B cell (primary cell): ENCODE measurements around the gene ALDH1B1. TPM values are rescaled to one million over a fixed set of nuclear protein-coding genes. Genes with fewer than 3 reads are reported as not detected.

Experiments used
- ATAC-seq: fragments of 200-7000 bp; cut with Tn5 transposase; one replicate; pipeline ENCODE4 v1.10.0; 2021; ENCODE audit warnings: low read depth, mild to moderate bottlenecking, moderate number of reproducible peaks, moderate library complexity
- CTCF ChIA-PET: fragments of 350-600 bp; sonication (Branson Sonifier 250); formaldehyde crosslinking; loops from one replicate; lab custom pipeline; 2021; ENCODE audit warnings: antibody characterized with exemption, inconsistent platforms; lab: Charles Lee
- POLR2A ChIA-PET: fragments of 350-600 bp; sonication (Branson Sonifier 250); formaldehyde crosslinking; loops from one replicate; lab custom pipeline; 2021; ENCODE audit warnings: antibody characterized with exemption; lab: Charles Lee
- DNase-seq: peaks from one replicate; pipeline ENCODE4 v3.0.0; 2013
- H2AFZ ChIP-seq: 2 replicates; pipeline ENCODE4 v1.6.1; 2012; ENCODE audit warnings: mild to moderate bottlenecking, low read depth, low read length; ENCODE audit not compliant: insufficient read depth, poor library complexity, severe bottlenecking
- H3K27ac ChIP-seq, 2 donors: 1 replicate in 1 of 2; 2 replicates in 1 of 2; pipeline ENCODE4 v1.5.1; 2012 to 2013; ENCODE audit warnings: low read length in 2 of 2, mild to moderate bottlenecking in 2 of 2, moderate library complexity in 1 of 2
- H3K27me3 ChIP-seq, 4 experiments: fragments of 200-600 bp in 1 of 4; sonication (generic) in 1 of 4; replicated peaks in 1 of 4; 1 replicate in 2 of 4; 2 replicates in 2 of 4; pipeline versions ENCODE4 v1.6.1 to v1.7.0; 2013 to 2016; ENCODE audit warnings: low read length in 3 of 4, mild to moderate bottlenecking in 2 of 4, mixed read lengths in 1 of 4, moderate library complexity in 1 of 4; ENCODE audit not compliant: insufficient read depth in 4 of 4, control insufficient read depth in 3 of 4; ENCODE audit errors: control extremely low read depth in 1 of 4
- H3K36me3 ChIP-seq, 2 experiments: replicated peaks in 1 of 2; 1 replicate in 1 of 2; 2 replicates in 1 of 2; pipeline versions ENCODE4 v1.6.1 to v1.7.1; 2013; ENCODE audit warnings: low read length in 1 of 2; ENCODE audit not compliant: insufficient read depth in 2 of 2, control insufficient read depth in 1 of 2; ENCODE audit errors: control extremely low read depth in 1 of 2, extremely low read depth in 1 of 2
- H3K4me1 ChIP-seq, 2 donors: fragments of 200-600 bp in 1 of 2; sonication (generic) in 1 of 2; 1 replicate in 1 of 2; 2 replicates in 1 of 2; pipeline versions ENCODE4 v1.5.1 to v1.6.1; 2013 to 2017; ENCODE audit warnings: low read length in 2 of 2; ENCODE audit not compliant: control insufficient read depth in 2 of 2, insufficient read depth in 2 of 2
- H3K4me2 ChIP-seq: replicated peaks from 2 replicates; pipeline ENCODE3; 2012; ENCODE audit warnings: mild to moderate bottlenecking, low read depth, low read length; ENCODE audit not compliant: poor library complexity, severe bottlenecking
- H3K4me3 ChIP-seq, 5 experiments: fragments of 200-600 bp in 1 of 5; sonication (generic) in 1 of 5; 1 replicate in 3 of 5; 2 replicates in 2 of 5; pipeline versions ENCODE4 v1.5.1 to v1.7.0; 2011 to 2016; ENCODE audit warnings: low read length in 4 of 5, mild to moderate bottlenecking in 4 of 5, low read depth in 2 of 5, control low read depth in 1 of 5, moderate library complexity in 1 of 5; ENCODE audit not compliant: insufficient read depth in 1 of 5; ENCODE audit errors: control extremely low read depth in 1 of 5, extremely low read depth in 1 of 5
- H3K79me2 ChIP-seq: fragments of 200-600 bp; sonication (generic); one replicate; pipeline ENCODE4 v1.6.0; 2016; ENCODE audit warnings: low read length; ENCODE audit not compliant: control insufficient read depth, insufficient read depth
- H3K9ac ChIP-seq: fragments of 200-600 bp; sonication (generic); 2 replicates; pipeline ENCODE4 v1.6.1; 2017; ENCODE audit warnings: mild to moderate bottlenecking, low read length, moderate library complexity
- H3K9me3 ChIP-seq, 3 donors: one replicate each; pipeline versions ENCODE4 v1.6.1 to v1.7.1; 2013; ENCODE audit warnings: low read length in 2 of 3; ENCODE audit not compliant: control insufficient read depth in 2 of 3, insufficient read depth in 1 of 3; ENCODE audit errors: control extremely low read depth in 1 of 3
- H4K20me1 ChIP-seq: 2 replicates; pipeline ENCODE4 v1.6.0; 2012; ENCODE audit warnings: mild to moderate bottlenecking, low read length; ENCODE audit not compliant: insufficient read depth, control insufficient read depth, poor library complexity, severe bottlenecking
- H3K27ac Mint-ChIP-seq: one replicate; pipeline ENCODE4 v1.8.0; 2021; ENCODE audit warnings: mixed read lengths
- H3K27me3 Mint-ChIP-seq: one replicate; pipeline ENCODE4 v1.8.0; 2021; ENCODE audit warnings: mixed read lengths
- H3K4me1 Mint-ChIP-seq: one replicate; pipeline ENCODE4 v1.8.0; 2021; ENCODE audit warnings: mixed read lengths
- H3K4me3 Mint-ChIP-seq: one replicate; pipeline ENCODE4 v1.8.0; 2021; ENCODE audit warnings: mixed read lengths
- H3K9me3 Mint-ChIP-seq: one replicate; pipeline ENCODE4 v1.8.0; 2022; ENCODE audit warnings: mixed read lengths; ENCODE audit not compliant: insufficient read depth
- EZH2 ChIP-seq: IDR thresholded peaks from 2 replicates; pipeline ENCODE4 v1.6.1; 2012; ENCODE audit warnings: borderline replicate concordance, low read depth, mild to moderate bottlenecking, moderate library complexity, low read length; ENCODE audit not compliant: insufficient read depth, poor library complexity, severe bottlenecking
- WGBS: methylation state at CpG from one replicate; pipeline ENCODE4 v1.1.5; 2013; ENCODE audit warnings: missing lambda C conversion rate; ENCODE audit not compliant: insufficient coverage; 5-methylcytosine and 5-hydroxymethylcytosine counted together
- intact Hi-C: fragments of 100-400 bp; cut with micrococcal nuclease; formaldehyde crosslinking; loops from one replicate; pipeline ENCODE4 v1.10.0; 2022
- polyA plus RNA-seq: library from polyadenylated mRNA; depleted of rRNA; stranded (reverse); fragments of >200 nt; gene quantifications from 2 replicates; pipeline ENCODE4 v1.2.3, GENCODE V29; 2012
- total RNA-seq, 2 donors: library from RNA; stranded (reverse); fragments of 120-200 nt in 1 of 2; gene quantifications; 1 replicate in 1 of 2; 2 replicates in 1 of 2; pipeline versions ENCODE4 v1.2.3 to v1.2.4, GENCODE V29; 2013 to 2022
- TF ChIP-seq, protein P1 (sequence below): fragments of 200-600 bp; IDR thresholded peaks from one replicate; pipeline ENCODE4 v1.8.0; 2022; ENCODE audit warnings: antibody characterized with exemption, mild to moderate bottlenecking

The ALDH1B1 gene
- total and polyA plus RNA-seq, 2 donors (not counting 1 experiment from before 2014, with no cell fraction given) = 0.81 to 4.8 TPM

DNA sequence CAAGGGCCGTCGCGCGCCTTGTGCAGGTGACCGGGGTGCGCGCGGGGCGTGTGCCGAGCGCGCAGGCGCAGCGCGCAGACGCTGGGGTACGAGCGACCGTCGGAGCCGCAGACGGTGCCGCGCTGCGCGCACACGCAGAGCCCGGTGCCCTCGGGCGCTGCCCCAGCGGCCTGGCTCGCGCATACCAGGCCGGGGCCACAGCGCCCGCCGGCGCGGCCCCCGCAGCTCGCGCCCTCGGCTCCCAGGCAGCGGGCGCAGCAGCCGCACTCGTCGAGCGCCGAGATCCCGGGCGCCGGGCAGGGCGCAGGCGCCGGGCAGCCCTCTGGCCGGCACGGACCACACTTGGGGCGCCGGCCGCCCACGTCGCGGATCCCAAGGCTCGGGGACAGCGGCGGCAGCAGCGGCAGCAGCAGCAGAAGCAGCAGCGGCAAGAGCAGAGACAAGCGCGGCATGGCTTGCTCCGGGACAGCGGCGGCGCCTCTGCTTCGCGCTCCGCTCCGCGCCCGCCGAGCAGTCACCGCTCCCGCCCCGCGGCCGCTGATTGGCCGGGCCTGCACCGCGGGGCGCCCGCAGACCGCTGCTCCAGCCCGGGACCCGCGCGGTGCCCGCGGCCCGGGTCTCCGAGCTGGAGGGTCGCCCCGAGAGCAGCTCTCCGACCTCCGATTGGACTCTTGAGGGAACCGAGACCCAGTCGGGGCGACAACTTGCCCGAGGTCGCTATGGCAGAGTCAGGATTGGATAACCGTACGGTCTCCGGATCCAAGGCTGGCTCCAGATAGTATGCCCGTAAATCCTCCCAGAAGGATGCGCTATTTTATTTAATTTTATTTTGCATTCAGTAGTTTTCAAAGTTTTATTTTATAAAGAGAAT is 31.7 kb downstream of the ALDH1B1 start, which contains the start of gene IGFBPL1:
TSS of gene IGFBPL1 (minus strand) at position 482 of the 871 bp plus-strand sequence. CDS start at position 452, 30 bp downstream.
- no peak within 1 kb of the TSS for H3K9ac ChIP-seq
- H4K20me1 ChIP-seq = no peaks in the 10 kb centered on the region
- DNase-seq (no peak), ATAC-seq (no peak)
- H3K27me3 ChIP-seq = peaks cover 0 to 34% (median 6%) of the 10 kb centered on the region in 4 experiments
- H3K27me3 Mint-ChIP-seq = peaks cover 70% of the 10 kb centered on the region
- H3K9me3 ChIP-seq = peaks cover 0 to 3% (median 0%) of the 10 kb centered on the region in 3 donors
- H3K4me2 ChIP-seq = peak within 1 kb of the TSS; percentile 30
- H3K36me3 ChIP-seq = no peaks in the 10 kb centered on the region
- no peak within 1 kb of the TSS for H3K4me3 ChIP-seq
- WGBS = 3% methylated on average over 110 of the region's 115 CpGs
- peaks cover 3% of the 10 kb centered on the region for H3K4me1 Mint-ChIP-seq
- H3K27ac ChIP-seq = no peak within 1 kb of the TSS
- no peaks in the 10 kb centered on the region for H3K79me2 ChIP-seq
- no peaks in the 10 kb centered on the region for H3K4me1 ChIP-seq
- no peaks in the 10 kb centered on the region for H3K9me3 Mint-ChIP-seq
- no peak within 1 kb of the TSS for H2AFZ ChIP-seq
- intact Hi-C loops = no loop called here
- peak within 1 kb of the TSS; percentile 4 for H3K4me3 Mint-ChIP-seq
- CTCF ChIA-PET = no interaction called here
- H3K27ac Mint-ChIP-seq = no peak within 1 kb of the TSS
- TF ChIP-seq, protein P1, sequence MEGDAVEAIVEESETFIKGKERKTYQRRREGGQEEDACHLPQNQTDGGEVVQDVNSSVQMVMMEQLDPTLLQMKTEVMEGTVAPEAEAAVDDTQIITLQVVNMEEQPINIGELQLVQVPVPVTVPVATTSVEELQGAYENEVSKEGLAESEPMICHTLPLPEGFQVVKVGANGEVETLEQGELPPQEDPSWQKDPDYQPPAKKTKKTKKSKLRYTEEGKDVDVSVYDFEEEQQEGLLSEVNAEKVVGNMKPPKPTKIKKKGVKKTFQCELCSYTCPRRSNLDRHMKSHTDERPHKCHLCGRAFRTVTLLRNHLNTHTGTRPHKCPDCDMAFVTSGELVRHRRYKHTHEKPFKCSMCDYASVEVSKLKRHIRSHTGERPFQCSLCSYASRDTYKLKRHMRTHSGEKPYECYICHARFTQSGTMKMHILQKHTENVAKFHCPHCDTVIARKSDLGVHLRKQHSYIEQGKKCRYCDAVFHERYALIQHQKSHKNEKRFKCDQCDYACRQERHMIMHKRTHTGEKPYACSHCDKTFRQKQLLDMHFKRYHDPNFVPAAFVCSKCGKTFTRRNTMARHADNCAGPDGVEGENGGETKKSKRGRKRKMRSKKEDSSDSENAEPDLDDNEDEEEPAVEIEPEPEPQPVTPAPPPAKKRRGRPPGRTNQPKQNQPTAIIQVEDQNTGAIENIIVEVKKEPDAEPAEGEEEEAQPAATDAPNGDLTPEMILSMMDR = no peak
- TF ChIP-seq EZH2 = no peak
- POLR2A ChIA-PET = no interaction called here

DNA sequence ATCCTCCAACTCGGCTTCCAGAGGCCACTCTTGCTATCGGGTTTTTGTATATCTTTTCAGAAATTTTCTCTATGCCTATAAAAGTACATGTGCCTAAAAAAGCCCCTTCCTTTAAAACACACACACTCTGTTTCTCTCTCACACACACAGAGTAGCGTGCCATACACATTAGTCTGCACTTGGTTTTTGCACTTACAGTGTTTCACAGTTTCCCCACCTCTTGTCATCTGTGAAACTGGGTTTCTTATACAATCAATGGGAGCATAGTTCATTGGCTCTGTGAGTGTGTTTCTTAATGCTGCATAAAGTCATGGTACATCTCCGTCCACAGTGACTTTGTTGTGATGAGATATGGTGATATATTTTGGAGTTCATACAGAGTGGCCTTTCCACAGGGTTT is 32.4 kb downstream of the ALDH1B1 start:
- peaks cover 65% of the 10 kb centered on the region for H3K27me3 Mint-ChIP-seq
- H3K9ac ChIP-seq = no peak overlapping the region
- no peak overlapping the region for H3K4me2 ChIP-seq
- no peaks in the 10 kb centered on the region for H3K9me3 Mint-ChIP-seq
- no peak overlapping the region for H3K27ac ChIP-seq
- no peaks in the 10 kb centered on the region for H3K79me2 ChIP-seq
- peak overlapping the region; percentile 4 for H3K4me3 Mint-ChIP-seq
- peaks cover 3% of the 10 kb centered on the region for H3K4me1 Mint-ChIP-seq
- no peak for DNase-seq
- WGBS = 100% methylated on average over 1 of the region's 4 CpGs
- no peaks in the 10 kb centered on the region for H3K4me1 ChIP-seq
- POLR2A ChIA-PET = no interaction called here
- no peak overlapping the region for H2AFZ ChIP-seq
- CTCF ChIA-PET = no interaction called here
- H3K9me3 ChIP-seq = peaks cover 0 to 3% (median 0%) of the 10 kb centered on the region in 3 donors
- H4K20me1 ChIP-seq = no peaks in the 10 kb centered on the region
- H3K4me3 ChIP-seq = no peak overlapping the region
- no peak overlapping the region for H3K27ac Mint-ChIP-seq
- H3K36me3 ChIP-seq = no peaks in the 10 kb centered on the region
- H3K27me3 ChIP-seq = peaks cover 0 to 32% (median 6%) of the 10 kb centered on the region in 4 experiments
- TF ChIP-seq, protein P1 = no peak
- no peak for TF ChIP-seq EZH2
- no peak for ATAC-seq
- intact Hi-C loops = no loop called here
